Measurements from ENCODE around the gene SCG5.

Gene SCG5

GRCh38 chr15:32718821-32719716 is 77.6 kb downstream of the SCG5 start:
- no peak overlapping the region for H3K9ac ChIP-seq (ENCODE audit: low read length)
- no peak overlapping the region for H3K23ac ChIP-seq (ENCODE audit: low read length)
- H2AFZ ChIP-seq (ENCODE audit: insufficient read depth, low read length, poor library complexity): no peak overlapping the region
- H3K4me1 ChIP-seq (ENCODE audit: control insufficient read depth in 1 of 2, insufficient read depth in 2 of 2, low read length in 2 of 2): peaks cover 14 to 18% of the 10 kb centered on the region in 2 experiments
- whole genome bisulfite sequencing (ENCODE audit: extremely low coverage, insufficient coverage, insufficient read length): no CpG with 5 or more reads among the region's 70 CpGs
- no peaks in the 10 kb centered on the region for H3K36me3 ChIP-seq (ENCODE audit: control insufficient read depth in 1 of 2, insufficient read depth in 2 of 2, low read length in 2 of 2)
- no peak for DNase-seq
- H3K14ac ChIP-seq (ENCODE audit: low read length): no peak overlapping the region
- peak overlapping the region; percentile 91 for H3K4me2 ChIP-seq (ENCODE audit: low read length)
- no peak overlapping the region for H4K8ac ChIP-seq (ENCODE audit: low read depth, low read length)
- H3K4me3 ChIP-seq (ENCODE audit: low read depth, low read length): peak overlapping the region; percentile 59
- no peak overlapping the region for H2AK5ac ChIP-seq (ENCODE audit: low read length)
- H3K27me3 ChIP-seq (ENCODE audit: insufficient read depth, low read length): peaks cover 44% of the 10 kb centered on the region
- no peak overlapping the region for H3K27ac ChIP-seq (ENCODE audit: low read depth, low read length)
- no peak overlapping the region for H3K18ac ChIP-seq (ENCODE audit: low read length)
- H2BK12ac ChIP-seq (ENCODE audit: low read length): no peak overlapping the region
- no peak overlapping the region for H2BK120ac ChIP-seq (ENCODE audit: insufficient read depth, low read length, poor library complexity)
- no peak overlapping the region for H4K12ac ChIP-seq (ENCODE audit: low read depth, low read length)
- H3K79me1 ChIP-seq (ENCODE audit: low read length): no peaks in the 10 kb centered on the region
- no peak overlapping the region for H2BK5ac ChIP-seq (ENCODE audit: low read depth, low read length, poor library complexity)
- H3K9me3 ChIP-seq (ENCODE audit: insufficient read depth, low read depth, low read length): no peaks in the 10 kb centered on the region
- H3K79me2 ChIP-seq (ENCODE audit: control insufficient read depth, insufficient read depth, low read length, poor library complexity): no peaks in the 10 kb centered on the region
- H3K4ac ChIP-seq (ENCODE audit: low read depth, low read length): no peak overlapping the region
- no peak overlapping the region for H4K91ac ChIP-seq (ENCODE audit: low read depth, low read length)

- no peak overlapping the region for H4K8ac ChIP-seq (ENCODE audit: low read depth, low read length)
- no CpG with 5 or more reads among the region's 6 CpGs for WGBS (ENCODE audit: extremely low coverage, insufficient coverage, insufficient read length)
- no peak overlapping the region for H3K27ac ChIP-seq (ENCODE audit: low read depth, low read length)
- no peak overlapping the region for H3K4me3 ChIP-seq (ENCODE audit: low read depth, low read length)
- H3K9me3 ChIP-seq (ENCODE audit: insufficient read depth, low read depth, low read length): no peaks in the 10 kb centered on the region
- no peaks in the 10 kb centered on the region for H3K36me3 ChIP-seq (ENCODE audit: control insufficient read depth in 1 of 2, insufficient read depth in 2 of 2, low read length in 2 of 2)
- no peaks in the 10 kb centered on the region for H3K79me1 ChIP-seq (ENCODE audit: low read length)
- H2AFZ ChIP-seq (ENCODE audit: insufficient read depth, low read length, poor library complexity): no peak overlapping the region
- no peak overlapping the region for H4K12ac ChIP-seq (ENCODE audit: low read depth, low read length)
- H3K18ac ChIP-seq (ENCODE audit: low read length): no peak overlapping the region
- H3K9ac ChIP-seq (ENCODE audit: low read length): no peak overlapping the region
- H3K27me3 ChIP-seq (ENCODE audit: insufficient read depth, low read length): peaks cover 31% of the 10 kb centered on the region
- no peak overlapping the region for H2AK5ac ChIP-seq (ENCODE audit: low read length)
- no peak overlapping the region for H2BK120ac ChIP-seq (ENCODE audit: insufficient read depth, low read length, poor library complexity)
- no peak for DNase-seq
- H3K4ac ChIP-seq (ENCODE audit: low read depth, low read length): no peak overlapping the region
- H3K4me1 ChIP-seq (ENCODE audit: control insufficient read depth in 1 of 2, insufficient read depth in 2 of 2, low read length in 2 of 2): peaks cover 14 to 18% of the 10 kb centered on the region in 2 experiments
- H3K23ac ChIP-seq (ENCODE audit: low read length): no peak overlapping the region
- no peak overlapping the region for H3K4me2 ChIP-seq (ENCODE audit: low read length)
- H3K14ac ChIP-seq (ENCODE audit: low read length): no peak overlapping the region
- no peaks in the 10 kb centered on the region for H3K79me2 ChIP-seq (ENCODE audit: control insufficient read depth, insufficient read depth, low read length, poor library complexity)
- no peak overlapping the region for H2BK5ac ChIP-seq (ENCODE audit: low read depth, low read length, poor library complexity)
- no peak overlapping the region for H2BK12ac ChIP-seq (ENCODE audit: low read length)
- H4K91ac ChIP-seq (ENCODE audit: low read depth, low read length): no peak overlapping the region
Measured at GRCh38 chr15:32721596-32721995, 80.1 kb downstream of the SCG5 start.

GRCh38 chr15:32722136-32722535 is 80.6 kb downstream of the SCG5 start:
- H2AFZ ChIP-seq (ENCODE audit: insufficient read depth, low read length, poor library complexity): no peak overlapping the region
- H4K91ac ChIP-seq (ENCODE audit: low read depth, low read length): no peak overlapping the region
- no peak overlapping the region for H2BK120ac ChIP-seq (ENCODE audit: insufficient read depth, low read length, poor library complexity)
- H3K27me3 ChIP-seq (ENCODE audit: insufficient read depth, low read length): peaks cover 26% of the 10 kb centered on the region
- H3K36me3 ChIP-seq (ENCODE audit: control insufficient read depth in 1 of 2, insufficient read depth in 2 of 2, low read length in 2 of 2): no peaks in the 10 kb centered on the region
- no peak overlapping the region for H3K4me2 ChIP-seq (ENCODE audit: low read length)
- H3K14ac ChIP-seq (ENCODE audit: low read length): no peak overlapping the region
- DNase-seq: no peak
- H3K4me1 ChIP-seq (ENCODE audit: control insufficient read depth in 1 of 2, insufficient read depth in 2 of 2, low read length in 2 of 2): peaks cover 14 to 18% of the 10 kb centered on the region in 2 experiments
- H2AK5ac ChIP-seq (ENCODE audit: low read length): no peak overlapping the region
- H3K9ac ChIP-seq (ENCODE audit: low read length): no peak overlapping the region
- no peak overlapping the region for H4K8ac ChIP-seq (ENCODE audit: low read depth, low read length)
- H3K4me3 ChIP-seq (ENCODE audit: low read depth, low read length): no peak overlapping the region
- no peak overlapping the region for H3K18ac ChIP-seq (ENCODE audit: low read length)
- no peak overlapping the region for H3K23ac ChIP-seq (ENCODE audit: low read length)
- no peaks in the 10 kb centered on the region for H3K79me1 ChIP-seq (ENCODE audit: low read length)
- H2BK12ac ChIP-seq (ENCODE audit: low read length): no peak overlapping the region
- H3K79me2 ChIP-seq (ENCODE audit: control insufficient read depth, insufficient read depth, low read length, poor library complexity): no peaks in the 10 kb centered on the region
- H3K27ac ChIP-seq (ENCODE audit: low read depth, low read length): no peak overlapping the region
- H2BK5ac ChIP-seq (ENCODE audit: low read depth, low read length, poor library complexity): no peak overlapping the region
- no peaks in the 10 kb centered on the region for H3K9me3 ChIP-seq (ENCODE audit: insufficient read depth, low read depth, low read length)
- H4K12ac ChIP-seq (ENCODE audit: low read depth, low read length): no peak overlapping the region
- H3K4ac ChIP-seq (ENCODE audit: low read depth, low read length): no peak overlapping the region

GRCh38 chr15:32723171-32723948 is 81.8 kb downstream of the SCG5 start:
- no peak overlapping the region for H4K12ac ChIP-seq (ENCODE audit: low read depth, low read length)
- no CpG with 5 or more reads among the region's 2 CpGs for WGBS (ENCODE audit: extremely low coverage, insufficient coverage, insufficient read length)
- H2AFZ ChIP-seq (ENCODE audit: insufficient read depth, low read length, poor library complexity): no peak overlapping the region
- H3K36me3 ChIP-seq (ENCODE audit: control insufficient read depth in 1 of 2, insufficient read depth in 2 of 2, low read length in 2 of 2): no peaks in the 10 kb centered on the region
- H3K4ac ChIP-seq (ENCODE audit: low read depth, low read length): no peak overlapping the region
- no peaks in the 10 kb centered on the region for H3K79me2 ChIP-seq (ENCODE audit: control insufficient read depth, insufficient read depth, low read length, poor library complexity)
- H3K9me3 ChIP-seq (ENCODE audit: insufficient read depth, low read depth, low read length): no peaks in the 10 kb centered on the region
- H4K8ac ChIP-seq (ENCODE audit: low read depth, low read length): no peak overlapping the region
- no peak overlapping the region for H3K14ac ChIP-seq (ENCODE audit: low read length)
- H3K27me3 ChIP-seq (ENCODE audit: insufficient read depth, low read length): peaks cover 14% of the 10 kb centered on the region
- no peak for DNase-seq
- H3K4me1 ChIP-seq (ENCODE audit: control insufficient read depth in 1 of 2, insufficient read depth in 2 of 2, low read length in 2 of 2): peaks cover 7 to 8% of the 10 kb centered on the region in 2 experiments
- no peak overlapping the region for H3K23ac ChIP-seq (ENCODE audit: low read length)
- H4K91ac ChIP-seq (ENCODE audit: low read depth, low read length): no peak overlapping the region
- H2AK5ac ChIP-seq (ENCODE audit: low read length): no peak overlapping the region
- no peak overlapping the region for H3K4me2 ChIP-seq (ENCODE audit: low read length)
- no peak overlapping the region for H2BK120ac ChIP-seq (ENCODE audit: insufficient read depth, low read length, poor library complexity)
- no peak overlapping the region for H3K18ac ChIP-seq (ENCODE audit: low read length)
- H2BK5ac ChIP-seq (ENCODE audit: low read depth, low read length, poor library complexity): no peak overlapping the region
- no peak overlapping the region for H3K9ac ChIP-seq (ENCODE audit: low read length)
- H3K4me3 ChIP-seq (ENCODE audit: low read depth, low read length): no peak overlapping the region
- H3K79me1 ChIP-seq (ENCODE audit: low read length): no peaks in the 10 kb centered on the region
- H2BK12ac ChIP-seq (ENCODE audit: low read length): no peak overlapping the region
- H3K27ac ChIP-seq (ENCODE audit: low read depth, low read length): no peak overlapping the region
